ENCODE measurements around the gene GDI1.

The GDI1 gene

GRCh38 chrX:154437971-154438893, 1.3 kb downstream of the GDI1 start:
- DNase-seq (ENCODE audit: low read depth) = no peak

- DNase-seq (ENCODE audit: low read depth) = no peak
Observed at GRCh38 chrX:154439841-154440240, 2.9 kb downstream of the GDI1 start.

GRCh38 chrX:154440623-154441357, 3.8 kb downstream of the GDI1 start:
- no peak for DNase-seq (ENCODE audit: low read depth)

- no peak for DNase-seq (ENCODE audit: low read depth)
Observed at GRCh38 chrX:154441564-154441963, 4.6 kb downstream of the GDI1 start.

GRCh38 chrX:154441984-154442707, 5.2 kb downstream of the GDI1 start:
- no peak for DNase-seq (ENCODE audit: low read depth)

- DNase-seq (ENCODE audit: low read depth) = no peak
Observed at GRCh38 chrX:154443479-154443910, 6.5 kb downstream of the GDI1 start.

- DNase-seq (ENCODE audit: low read depth) = no peak
Observed at GRCh38 chrX:154443992-154444754, 7.2 kb downstream of the GDI1 start, which contains the start of gene FAM50A. TSS of gene FAM50A (plus strand) at chrX:154444141. CDS start at chrX:154444236, 95 bp downstream.

GRCh38 chrX:154444755-154445246, 7.8 kb downstream of the GDI1 start:
- no peak for DNase-seq (ENCODE audit: low read depth)

- no peak for DNase-seq (ENCODE audit: low read depth)
Observed at GRCh38 chrX:154445776-154446175, 8.8 kb downstream of the GDI1 start.

- no peak for DNase-seq (ENCODE audit: low read depth)
Observed at GRCh38 chrX:154446430-154446829, 9.5 kb downstream of the GDI1 start.

GRCh38 chrX:154448484-154448883, 11.5 kb downstream of the GDI1 start:
- no peak for DNase-seq (ENCODE audit: low read depth)

GRCh38 chrX:154449618-154450017, 12.7 kb downstream of the GDI1 start:
- DNase-seq (ENCODE audit: low read depth) = no peak

GRCh38 chrX:154450312-154450711, 13.4 kb downstream of the GDI1 start:
- no peak for DNase-seq (ENCODE audit: low read depth)

GRCh38 chrX:154452823-154453222, 15.9 kb downstream of the GDI1 start:
- DNase-seq (ENCODE audit: low read depth) = no peak

- no peak for DNase-seq (ENCODE audit: low read depth)
Observed at GRCh38 chrX:154457491-154458115, 20.6 kb downstream of the GDI1 start.

- no peak for DNase-seq (ENCODE audit: low read depth)
Observed at GRCh38 chrX:154458116-154458953, 21.4 kb downstream of the GDI1 start, which contains the start of gene PLXNA3. TSS of gene PLXNA3 (plus strand) at chrX:154458281. CDS start at chrX:154460184, 1,903 bp downstream.

- no peak for DNase-seq (ENCODE audit: low read depth)
Observed at GRCh38 chrX:154458954-154459778, 22.2 kb downstream of the GDI1 start.

- no peak for DNase-seq (ENCODE audit: low read depth)
Observed at GRCh38 chrX:154459832-154460231, 22.9 kb downstream of the GDI1 start.

GRCh38 chrX:154460326-154460725, 23.4 kb downstream of the GDI1 start:
- no peak for DNase-seq (ENCODE audit: low read depth)
